ENCODE results near the gene NOTCH1.

The NOTCH1 gene

DNA sequence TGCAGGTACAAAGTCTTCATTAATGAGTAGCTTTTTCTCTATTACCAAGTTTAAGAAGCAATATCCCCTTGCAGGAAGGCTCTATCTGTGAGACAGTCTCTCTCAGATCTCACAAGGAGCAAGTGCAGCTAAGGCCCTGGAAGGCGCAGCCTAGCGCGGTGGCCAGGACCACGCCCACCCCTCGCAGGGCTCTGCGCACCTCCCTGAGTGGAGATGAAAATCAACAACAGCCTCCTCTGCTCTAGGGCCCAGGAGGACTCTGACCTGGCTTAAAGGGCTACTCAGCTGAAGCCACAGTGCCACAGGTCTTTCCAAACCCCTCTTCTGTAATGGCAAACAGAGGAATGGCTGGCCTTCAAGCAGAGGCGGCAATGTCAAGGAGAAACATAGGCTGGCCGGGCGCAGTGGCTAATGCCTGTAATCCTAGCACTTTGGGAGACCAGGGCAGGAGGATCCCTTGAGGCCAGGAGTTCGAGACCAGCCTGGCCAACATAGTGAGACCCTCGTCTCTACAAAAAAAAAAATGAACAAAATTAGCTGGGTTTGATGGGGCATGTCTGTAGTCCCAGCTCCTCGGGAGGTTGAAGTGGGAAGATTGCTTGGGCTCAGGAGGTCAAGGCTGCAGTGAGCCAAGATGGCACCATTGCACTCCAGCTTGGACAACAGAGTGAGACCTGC is 74.9 kb downstream of the NOTCH1 start:
- H3K36me3 ChIP-seq (ENCODE audit: control insufficient read depth, insufficient read depth, low read length): peaks cover 100% of the 10 kb centered on the region

DNA sequence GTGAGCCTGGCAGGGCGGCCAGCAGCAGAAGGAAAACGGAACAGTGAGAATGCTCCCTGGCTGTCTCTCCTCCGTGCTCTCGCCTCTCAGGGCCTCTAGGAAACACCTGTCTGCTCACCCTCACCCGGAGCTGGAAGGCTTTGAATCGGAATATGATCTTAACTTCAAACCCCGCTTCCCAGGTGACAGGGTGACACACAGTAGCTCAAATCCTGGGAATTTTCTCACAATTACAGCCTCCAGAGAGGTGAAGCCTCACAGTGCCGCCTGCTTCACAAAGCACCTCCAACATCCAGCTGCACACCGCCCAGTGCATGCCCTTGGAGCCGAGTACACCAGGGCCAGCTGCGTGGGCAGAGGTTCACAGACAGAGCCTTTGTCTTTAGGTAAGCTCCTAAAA is 75.5 kb downstream of the NOTCH1 start:
- Histone ChIP-seq H3K9me3 (ENCODE audit: control insufficient read depth, insufficient read depth, low read length) (no peaks in the 10 kb centered on the region), H3K4me3 (ENCODE audit: low read depth, low read length) (no peak overlapping the region), H3K4me1 (ENCODE audit: control insufficient read depth, insufficient read depth, low read length) (no peaks in the 10 kb centered on the region), H3K27ac (ENCODE audit: low read depth, low read length) (no peak overlapping the region), H3K27me3 (ENCODE audit: control insufficient read depth, insufficient read depth, low read length) (no peaks in the 10 kb centered on the region), H3K9ac (ENCODE audit: low read depth, low read length) (no peak overlapping the region), H3K36me3 (ENCODE audit: control insufficient read depth, insufficient read depth, low read length) (peaks cover 100% of the 10 kb centered on the region)

More for the DNA sequence above, 74.9 kb downstream of the NOTCH1 start:
- no peaks in the 10 kb centered on the region for H3K9me3 ChIP-seq (ENCODE audit: control insufficient read depth, insufficient read depth, low read length)
- no peaks in the 10 kb centered on the region for H3K4me1 ChIP-seq (ENCODE audit: control insufficient read depth, insufficient read depth, low read length)
- H3K27ac ChIP-seq (ENCODE audit: low read depth, low read length): no peak overlapping the region
- H3K27me3 ChIP-seq (ENCODE audit: control insufficient read depth, insufficient read depth, low read length): no peaks in the 10 kb centered on the region
- H3K9ac ChIP-seq (ENCODE audit: low read depth, low read length): no peak overlapping the region
- no peak overlapping the region for H3K4me3 ChIP-seq (ENCODE audit: low read depth, low read length)

DNA sequence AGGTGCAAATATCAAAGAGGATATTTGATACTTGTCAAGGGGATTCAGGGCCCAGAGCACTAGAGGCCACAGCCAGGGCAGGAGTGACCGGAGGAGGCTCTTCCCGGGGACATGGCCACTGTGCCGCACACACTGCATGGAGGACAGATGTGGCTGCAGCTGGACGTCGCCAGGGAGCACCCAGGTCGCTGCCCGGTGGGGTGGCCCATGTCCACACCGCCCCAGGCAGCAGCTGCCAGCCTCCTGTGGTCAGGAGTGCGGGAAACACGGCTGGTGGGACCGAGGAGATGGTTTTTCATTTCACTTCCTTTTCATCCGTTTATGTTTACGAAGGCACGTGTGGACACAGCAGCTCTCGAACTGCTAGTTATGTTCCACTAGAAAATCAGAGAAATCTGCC is 78.1 kb downstream of the NOTCH1 start:
- Histone ChIP-seq H3K4me1 (ENCODE audit: control insufficient read depth, insufficient read depth, low read length) (no peaks in the 10 kb centered on the region), H3K36me3 (ENCODE audit: control insufficient read depth, insufficient read depth, low read length) (peaks cover 100% of the 10 kb centered on the region), H3K9me3 (ENCODE audit: control insufficient read depth, insufficient read depth, low read length) (no peaks in the 10 kb centered on the region), H3K27ac (ENCODE audit: low read depth, low read length) (no peak overlapping the region), H3K27me3 (ENCODE audit: control insufficient read depth, insufficient read depth, low read length) (no peaks in the 10 kb centered on the region), H3K4me3 (ENCODE audit: low read depth, low read length) (no peak overlapping the region), H3K9ac (ENCODE audit: low read depth, low read length) (no peak overlapping the region)

DNA sequence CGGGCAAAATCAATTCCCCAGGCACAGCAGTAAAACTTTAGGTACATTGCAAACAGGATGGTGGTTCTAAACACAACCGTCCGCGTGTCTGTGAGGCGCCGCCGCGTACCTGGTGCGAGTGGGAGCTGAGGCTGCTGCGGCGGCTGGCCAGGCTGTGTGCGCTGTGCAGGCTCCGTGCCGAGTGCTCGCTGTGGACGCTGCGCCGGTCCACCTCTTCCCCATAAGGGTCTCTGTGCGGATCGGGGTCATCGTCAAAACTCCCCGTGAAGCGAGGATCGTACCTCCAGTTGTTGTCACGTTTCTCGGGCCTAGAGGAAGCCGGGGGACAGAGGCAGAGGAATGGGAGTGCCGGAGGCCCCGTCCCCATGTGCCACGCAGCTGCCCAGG is 79.7 kb downstream of the NOTCH1 start:
- peaks cover 99% of the 10 kb centered on the region for H3K36me3 ChIP-seq (ENCODE audit: control insufficient read depth, insufficient read depth, low read length)
- no peaks in the 10 kb centered on the region for H3K27me3 ChIP-seq (ENCODE audit: control insufficient read depth, insufficient read depth, low read length)
- no peak overlapping the region for H3K4me3 ChIP-seq (ENCODE audit: low read depth, low read length)
- H3K9ac ChIP-seq (ENCODE audit: low read depth, low read length): no peak overlapping the region
- H3K27ac ChIP-seq (ENCODE audit: low read depth, low read length): no peak overlapping the region
- H3K4me1 ChIP-seq (ENCODE audit: control insufficient read depth, insufficient read depth, low read length): no peaks in the 10 kb centered on the region
- H3K9me3 ChIP-seq (ENCODE audit: control insufficient read depth, insufficient read depth, low read length): no peaks in the 10 kb centered on the region

DNA sequence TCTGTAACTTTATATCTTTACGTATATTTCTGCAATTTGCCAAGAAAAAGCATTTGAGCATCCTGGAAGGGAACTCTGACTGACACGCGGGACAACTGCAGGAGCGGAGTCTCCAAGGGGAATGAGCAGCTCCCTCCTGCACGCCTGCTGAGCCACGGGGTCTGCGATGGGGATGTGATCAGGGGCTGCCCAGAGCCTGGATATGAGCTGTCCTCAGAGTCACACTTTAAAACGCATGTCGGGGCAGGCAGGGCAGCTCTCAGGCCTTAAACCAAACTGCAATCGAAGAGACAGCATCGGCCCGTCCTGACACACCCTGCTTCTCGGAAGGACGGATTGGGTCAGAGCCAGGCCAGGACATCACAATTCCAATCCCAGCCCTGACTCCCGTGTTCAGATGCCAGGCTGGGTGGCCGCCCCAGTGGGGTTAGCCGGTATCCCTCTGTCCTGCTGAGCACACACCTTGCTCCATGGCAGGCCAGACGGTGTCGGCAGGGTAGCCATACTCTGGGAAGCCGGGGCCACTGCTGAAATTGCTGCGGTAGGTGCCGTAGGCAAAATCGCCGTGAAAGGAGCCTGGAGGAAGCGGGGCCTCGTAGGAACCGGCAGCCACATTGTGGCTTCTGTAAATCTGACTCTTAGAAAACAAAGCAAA is 80.2 kb downstream of the NOTCH1 start:
- Histone ChIP-seq H3K4me1 (ENCODE audit: control insufficient read depth, insufficient read depth, low read length) (no peaks in the 10 kb centered on the region), H3K9ac (ENCODE audit: low read depth, low read length) (no peak overlapping the region), H3K4me3 (ENCODE audit: low read depth, low read length) (no peak overlapping the region), H3K27ac (ENCODE audit: low read depth, low read length) (no peak overlapping the region), H3K9me3 (ENCODE audit: control insufficient read depth, insufficient read depth, low read length) (no peaks in the 10 kb centered on the region), H3K27me3 (ENCODE audit: control insufficient read depth, insufficient read depth, low read length) (no peaks in the 10 kb centered on the region), H3K36me3 (ENCODE audit: control insufficient read depth, insufficient read depth, low read length) (peaks cover 99% of the 10 kb centered on the region)

DNA sequence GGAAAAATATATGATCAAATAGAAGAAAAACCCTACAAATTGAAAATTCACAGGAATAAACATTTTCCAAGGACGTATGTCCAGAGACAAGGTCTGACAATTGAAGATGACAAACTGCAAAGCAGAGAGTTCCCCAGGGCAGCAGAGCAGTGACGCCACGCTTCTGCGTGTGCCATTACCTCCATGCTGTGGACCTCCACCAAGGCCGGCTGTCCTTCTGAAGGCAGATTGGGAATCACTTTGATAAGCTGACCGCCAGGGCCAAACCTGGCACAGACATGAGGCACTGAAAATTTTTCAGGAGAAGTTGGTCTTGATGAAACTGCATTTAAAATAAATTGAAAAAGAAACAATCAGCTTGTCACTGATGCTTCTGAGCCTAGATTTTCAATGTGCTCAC is 81.6 kb downstream of the NOTCH1 start:
- no peaks in the 10 kb centered on the region for H3K27me3 ChIP-seq (ENCODE audit: control insufficient read depth, insufficient read depth, low read length)
- H3K36me3 ChIP-seq (ENCODE audit: control insufficient read depth, insufficient read depth, low read length): peaks cover 97% of the 10 kb centered on the region
- H3K4me3 ChIP-seq (ENCODE audit: low read depth, low read length): no peak overlapping the region
- H3K4me1 ChIP-seq (ENCODE audit: control insufficient read depth, insufficient read depth, low read length): no peaks in the 10 kb centered on the region
- H3K9me3 ChIP-seq (ENCODE audit: control insufficient read depth, insufficient read depth, low read length): no peaks in the 10 kb centered on the region
- H3K27ac ChIP-seq (ENCODE audit: low read depth, low read length): no peak overlapping the region
- no peak overlapping the region for H3K9ac ChIP-seq (ENCODE audit: low read depth, low read length)

DNA sequence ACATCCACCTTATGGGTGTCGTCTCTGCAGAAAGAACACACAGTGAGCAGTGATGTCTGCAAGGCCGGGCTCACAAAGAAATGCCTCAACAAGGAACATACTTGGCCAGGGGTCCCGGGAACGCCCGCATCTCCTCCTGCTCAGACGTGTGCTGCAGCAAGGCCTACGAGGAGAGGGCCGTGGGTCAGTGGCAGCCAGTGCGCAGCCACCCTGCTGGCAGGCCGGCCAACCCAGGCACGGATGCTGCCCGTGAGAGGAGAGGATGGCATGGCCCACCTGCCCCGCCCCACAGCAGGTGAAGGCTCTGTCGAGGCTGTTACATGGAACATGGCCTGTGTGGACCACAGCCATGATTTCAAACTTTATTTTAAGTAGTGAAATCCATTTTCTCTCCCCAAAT is 82.3 kb downstream of the NOTCH1 start:
- Histone ChIP-seq H3K4me1 (ENCODE audit: control insufficient read depth, insufficient read depth, low read length) (no peaks in the 10 kb centered on the region), H3K27ac (ENCODE audit: low read depth, low read length) (no peak overlapping the region), H3K4me3 (ENCODE audit: low read depth, low read length) (no peak overlapping the region), H3K27me3 (ENCODE audit: control insufficient read depth, insufficient read depth, low read length) (no peaks in the 10 kb centered on the region), H3K9me3 (ENCODE audit: control insufficient read depth, insufficient read depth, low read length) (no peaks in the 10 kb centered on the region), H3K9ac (ENCODE audit: low read depth, low read length) (no peak overlapping the region), H3K36me3 (ENCODE audit: control insufficient read depth, insufficient read depth, low read length) (peaks cover 97% of the 10 kb centered on the region)

DNA sequence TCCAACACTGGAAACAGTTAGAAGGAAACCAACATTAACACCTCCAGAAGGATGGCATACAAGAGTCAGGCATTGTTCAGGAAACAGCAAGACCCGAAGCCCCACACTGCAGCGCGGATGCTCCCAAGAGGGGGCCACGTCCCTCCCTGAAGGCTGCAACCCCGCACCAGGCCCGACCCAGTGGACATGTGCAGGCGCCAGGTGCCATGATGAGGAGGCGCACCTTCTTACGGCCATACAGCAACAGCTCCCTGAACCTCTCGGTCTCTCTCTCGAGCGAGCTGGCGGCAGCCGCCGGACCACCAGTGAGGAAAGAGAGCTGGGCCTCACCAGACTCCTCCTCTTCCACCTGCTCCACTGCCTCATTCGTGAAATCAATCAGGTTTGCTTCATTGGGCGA is 83.2 kb downstream of the NOTCH1 start:
- Histone ChIP-seq H3K9ac (ENCODE audit: low read depth, low read length) (no peak overlapping the region), H3K27me3 (ENCODE audit: control insufficient read depth, insufficient read depth, low read length) (no peaks in the 10 kb centered on the region), H3K27ac (ENCODE audit: low read depth, low read length) (no peak overlapping the region)

DNA sequence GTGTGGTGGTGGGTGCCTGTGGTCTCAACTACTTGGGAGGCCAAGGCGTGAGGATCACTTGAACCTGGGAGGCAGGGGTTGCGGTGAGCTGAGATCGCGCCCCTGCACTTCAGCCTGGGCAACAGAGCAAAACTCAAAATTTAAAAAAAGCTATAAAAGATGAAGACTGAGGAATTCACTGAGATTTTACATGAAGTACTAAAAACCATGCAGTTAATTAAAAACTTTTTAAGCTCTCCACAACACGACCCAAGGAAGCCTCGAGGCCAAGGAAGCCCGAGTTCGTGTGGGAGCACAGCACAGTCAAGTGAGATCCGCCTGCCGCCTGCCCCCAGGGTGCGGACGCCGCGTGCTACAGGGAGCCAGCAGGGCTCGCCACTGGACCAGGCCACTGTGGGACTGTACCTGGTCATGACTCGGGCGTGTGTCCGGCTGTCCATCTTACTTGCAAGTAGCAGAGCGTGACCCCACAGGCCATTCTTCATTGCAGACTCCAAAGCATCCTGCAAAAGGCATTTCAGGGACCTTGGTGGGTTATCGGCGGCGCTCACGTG is 85.0 kb downstream of the NOTCH1 start:
- Histone ChIP-seq H3K9ac (ENCODE audit: low read depth, low read length) (no peak overlapping the region), H3K4me3 (ENCODE audit: low read depth, low read length) (no peak overlapping the region), H3K27ac (ENCODE audit: low read depth, low read length) (no peak overlapping the region), H3K36me3 (ENCODE audit: control insufficient read depth, insufficient read depth, low read length) (peaks cover 95% of the 10 kb centered on the region), H3K9me3 (ENCODE audit: control insufficient read depth, insufficient read depth, low read length) (no peaks in the 10 kb centered on the region), H3K4me1 (ENCODE audit: control insufficient read depth, insufficient read depth, low read length) (no peaks in the 10 kb centered on the region), H3K27me3 (ENCODE audit: control insufficient read depth, insufficient read depth, low read length) (no peaks in the 10 kb centered on the region)

More for the DNA sequence above, 83.2 kb downstream of the NOTCH1 start:
- no peak overlapping the region for H3K4me3 ChIP-seq (ENCODE audit: low read depth, low read length)
- H3K4me1 ChIP-seq (ENCODE audit: control insufficient read depth, insufficient read depth, low read length): no peaks in the 10 kb centered on the region
- H3K36me3 ChIP-seq (ENCODE audit: control insufficient read depth, insufficient read depth, low read length): peaks cover 95% of the 10 kb centered on the region
- no peaks in the 10 kb centered on the region for H3K9me3 ChIP-seq (ENCODE audit: control insufficient read depth, insufficient read depth, low read length)

DNA sequence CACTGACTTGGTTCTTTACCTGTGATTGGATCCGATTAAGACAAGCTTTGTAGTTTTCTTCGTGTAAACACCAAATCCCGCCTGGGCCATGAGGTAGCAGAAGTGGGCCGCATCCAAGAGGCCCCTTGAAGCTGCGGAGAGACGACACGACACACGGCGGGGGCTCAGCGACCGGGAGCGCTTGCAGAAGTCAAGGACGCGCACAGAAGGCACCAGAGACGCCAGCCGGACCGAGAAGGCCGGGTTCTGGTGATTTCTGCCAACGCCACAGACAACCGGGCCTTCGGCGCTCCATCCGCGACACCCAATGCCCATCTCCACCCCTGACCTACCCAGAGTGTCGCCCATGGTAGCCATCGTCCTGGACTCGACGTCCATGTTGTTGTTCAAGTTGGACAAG is 86.4 kb downstream of the NOTCH1 start:
- Histone ChIP-seq H3K36me3 (ENCODE audit: control insufficient read depth, insufficient read depth, low read length) (peaks cover 95% of the 10 kb centered on the region), H3K27ac (ENCODE audit: low read depth, low read length) (no peak overlapping the region), H3K4me1 (ENCODE audit: control insufficient read depth, insufficient read depth, low read length) (no peaks in the 10 kb centered on the region), H3K27me3 (ENCODE audit: control insufficient read depth, insufficient read depth, low read length) (no peaks in the 10 kb centered on the region), H3K4me3 (ENCODE audit: low read depth, low read length) (no peak overlapping the region), H3K9ac (ENCODE audit: low read depth, low read length) (no peak overlapping the region), H3K9me3 (ENCODE audit: control insufficient read depth, insufficient read depth, low read length) (no peaks in the 10 kb centered on the region)

DNA sequence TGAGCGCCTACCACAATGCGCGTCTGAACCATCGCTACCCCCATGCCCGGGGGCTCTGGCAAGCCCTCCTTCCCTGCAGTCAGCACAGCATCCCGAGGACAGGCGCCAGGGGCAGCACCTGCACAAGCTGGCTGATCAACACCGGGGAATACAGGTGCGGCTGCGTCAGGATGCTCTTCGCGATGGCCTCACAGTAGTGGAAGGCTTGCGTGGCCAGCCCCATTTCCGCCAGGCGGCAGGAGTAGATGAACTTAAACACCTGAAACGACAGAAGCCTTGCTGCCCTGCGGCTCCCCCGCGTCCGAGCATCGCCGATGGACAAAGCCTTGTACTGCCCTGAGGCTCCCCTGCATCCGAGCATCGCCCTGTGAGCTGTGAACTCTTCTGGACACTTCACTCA is 88.5 kb downstream of the NOTCH1 start:
- H3K4me1 ChIP-seq (ENCODE audit: control insufficient read depth, insufficient read depth, low read length): no peaks in the 10 kb centered on the region
- no peak overlapping the region for H3K27ac ChIP-seq (ENCODE audit: low read depth, low read length)
- H3K9me3 ChIP-seq (ENCODE audit: control insufficient read depth, insufficient read depth, low read length): no peaks in the 10 kb centered on the region
- no peak overlapping the region for H3K4me3 ChIP-seq (ENCODE audit: low read depth, low read length)
- no peaks in the 10 kb centered on the region for H3K27me3 ChIP-seq (ENCODE audit: control insufficient read depth, insufficient read depth, low read length)
- H3K36me3 ChIP-seq (ENCODE audit: control insufficient read depth, insufficient read depth, low read length): peaks cover 90% of the 10 kb centered on the region
- no peak overlapping the region for H3K9ac ChIP-seq (ENCODE audit: low read depth, low read length)

Data from HUES48 (cell line).